Measurements from ENCODE around the gene SHQ1.

DNA sequence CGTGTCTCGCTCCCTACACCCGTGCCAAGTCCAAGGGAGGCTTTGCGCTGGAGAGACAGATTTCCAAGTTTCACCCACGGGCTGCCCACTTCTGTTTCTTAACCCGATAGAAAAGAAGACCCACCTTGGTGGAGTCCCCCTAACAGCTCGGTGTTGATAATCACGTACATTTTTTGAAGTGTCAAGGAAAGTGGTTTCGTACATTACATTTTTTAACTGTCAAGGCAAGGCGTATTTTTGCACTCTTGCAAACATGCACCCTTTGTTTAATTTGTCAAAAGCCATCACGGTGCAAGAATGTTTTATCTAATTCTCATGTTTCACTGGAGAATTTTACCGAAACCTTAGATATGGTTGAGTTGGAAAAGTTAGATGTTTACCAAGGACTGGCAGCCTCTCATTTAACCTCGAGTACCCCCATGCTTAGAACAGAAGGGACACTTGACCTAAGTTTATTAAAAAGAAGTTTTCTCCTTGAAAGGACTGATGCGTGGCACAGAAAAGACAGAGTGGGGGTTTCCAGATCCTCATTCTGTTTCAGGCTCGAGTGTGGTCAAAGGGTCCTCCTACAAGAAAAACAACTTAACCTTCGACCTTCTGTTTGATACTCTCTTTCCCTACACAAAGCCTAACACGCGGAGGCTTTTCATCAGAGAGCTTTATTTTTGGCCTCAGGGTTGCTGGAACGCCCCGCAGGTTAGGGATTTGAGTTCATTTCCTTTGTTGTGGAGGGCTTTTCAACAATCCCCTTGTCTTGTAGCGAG lies 40.5 kb upstream of the SHQ1 start:
- TF ChIP-seq, protein P1, sequence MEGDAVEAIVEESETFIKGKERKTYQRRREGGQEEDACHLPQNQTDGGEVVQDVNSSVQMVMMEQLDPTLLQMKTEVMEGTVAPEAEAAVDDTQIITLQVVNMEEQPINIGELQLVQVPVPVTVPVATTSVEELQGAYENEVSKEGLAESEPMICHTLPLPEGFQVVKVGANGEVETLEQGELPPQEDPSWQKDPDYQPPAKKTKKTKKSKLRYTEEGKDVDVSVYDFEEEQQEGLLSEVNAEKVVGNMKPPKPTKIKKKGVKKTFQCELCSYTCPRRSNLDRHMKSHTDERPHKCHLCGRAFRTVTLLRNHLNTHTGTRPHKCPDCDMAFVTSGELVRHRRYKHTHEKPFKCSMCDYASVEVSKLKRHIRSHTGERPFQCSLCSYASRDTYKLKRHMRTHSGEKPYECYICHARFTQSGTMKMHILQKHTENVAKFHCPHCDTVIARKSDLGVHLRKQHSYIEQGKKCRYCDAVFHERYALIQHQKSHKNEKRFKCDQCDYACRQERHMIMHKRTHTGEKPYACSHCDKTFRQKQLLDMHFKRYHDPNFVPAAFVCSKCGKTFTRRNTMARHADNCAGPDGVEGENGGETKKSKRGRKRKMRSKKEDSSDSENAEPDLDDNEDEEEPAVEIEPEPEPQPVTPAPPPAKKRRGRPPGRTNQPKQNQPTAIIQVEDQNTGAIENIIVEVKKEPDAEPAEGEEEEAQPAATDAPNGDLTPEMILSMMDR (IDR thresholded peaks at IDR 0.05): no peak
- TF ChIP-seq POLR2A (IDR thresholded peaks at IDR 0.05) (no peak), POLR2AphosphoS5 (IDR thresholded peaks at IDR 0.05; ENCODE audit: insufficient read depth in 1 of 2, low read depth in 1 of 2) (no peak)
